Lower lobe of right lung (tissue), 2 donors: ENCODE results near the gene ADAMTS2. TPM values are rescaled to one million over a fixed set of nuclear protein-coding genes. Genes with fewer than 3 reads are reported as not detected.

ENCODE experiments used
- ATAC-seq, 2 donors: fragments of 200-7000 bp; cut with Tn5 transposase; one replicate each; pipeline ENCODE4 v1.9.1; 2020 to 2022; ENCODE audit warnings: mild to moderate bottlenecking in 2 of 2, moderate library complexity in 2 of 2
- DNase-seq: peaks from one replicate; pipeline ENCODE4 v3.0.0-alpha.2; 2020
- H3K27ac ChIP-seq: fragments of 200-600 bp; one replicate; pipeline ENCODE4 v1.8.0; 2022
- H3K27me3 ChIP-seq: fragments of 200-600 bp; one replicate; pipeline ENCODE4 v1.8.0; 2022; ENCODE audit warnings: low read depth
- H3K36me3 ChIP-seq: fragments of 200-600 bp; one replicate; pipeline ENCODE4 v1.8.0; 2022; ENCODE audit warnings: mild to moderate bottlenecking
- H3K4me1 ChIP-seq: fragments of 200-600 bp; one replicate; pipeline ENCODE4 v1.8.0; 2022
- H3K4me3 ChIP-seq: fragments of 200-600 bp; one replicate; pipeline ENCODE4 v1.8.0; 2022; ENCODE audit warnings: mild to moderate bottlenecking
- H3K9me3 ChIP-seq: fragments of 200-600 bp; one replicate; pipeline ENCODE4 v1.8.0; 2022
- intact Hi-C: fragments of 100-400 bp; cut with DNase I; formaldehyde crosslinking; loops from one replicate; pipeline ENCODE4 v1.11.0; 2022
- total RNA-seq: library from RNA; stranded (reverse); fragmentation: NEBNext Ultra II Directional; extraction: Animal tissue kit (Norgen Biotek cat#: 25700); gene quantifications from one replicate; pipeline ENCODE4 v1.2.1, GENCODE V29; 2021
- TF ChIP-seq, protein P1 (sequence below): fragments of 200-600 bp; IDR thresholded peaks from one replicate; pipeline ENCODE4 v1.8.0; 2022; ENCODE audit warnings: antibody characterized with exemption, mild to moderate bottlenecking
- donor health status: DM: no; HTN: yes; CAD: no; lungs with severe emphysema.

Gene ADAMTS2
- total RNA-seq, 1 donor from 2014 or later: 13.0 TPM

DNA sequence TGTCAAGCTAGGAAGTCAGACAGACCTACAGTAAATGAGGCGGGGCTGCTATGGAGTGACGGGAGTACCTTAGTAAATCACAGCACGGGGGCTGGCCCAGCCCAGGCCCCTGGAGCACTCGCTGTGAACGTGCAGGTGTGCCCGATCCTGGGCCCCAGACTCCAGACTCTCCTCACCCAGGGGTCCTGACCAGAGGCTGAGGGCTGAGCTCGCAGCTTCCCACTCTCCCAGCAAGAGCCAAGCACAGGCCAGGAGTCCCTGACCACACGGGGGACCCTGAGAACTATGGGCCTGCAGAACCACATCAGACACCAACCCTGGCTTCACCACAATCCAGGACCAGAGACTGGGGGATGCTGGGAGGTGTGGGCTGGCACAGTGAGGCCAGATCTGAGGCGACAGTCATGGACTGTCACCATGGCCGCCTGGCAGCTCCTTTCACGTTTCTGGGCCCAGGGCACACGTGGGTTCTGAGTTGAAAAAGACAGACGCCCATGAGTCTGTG, 73.4 kb downstream of the ADAMTS2 start:
- Histone ChIP-seq H3K9me3 (no peaks in the 10 kb centered on the region), H3K4me3 (no peak overlapping the region), H3K27ac (no peak overlapping the region), H3K27me3 (no peaks in the 10 kb centered on the region), H3K4me1 (peaks cover 75% of the 10 kb centered on the region), H3K36me3 (peaks cover 3% of the 10 kb centered on the region)
- intact Hi-C loops: no loop called here
- no peak for ATAC-seq
- TF ChIP-seq, protein P1, sequence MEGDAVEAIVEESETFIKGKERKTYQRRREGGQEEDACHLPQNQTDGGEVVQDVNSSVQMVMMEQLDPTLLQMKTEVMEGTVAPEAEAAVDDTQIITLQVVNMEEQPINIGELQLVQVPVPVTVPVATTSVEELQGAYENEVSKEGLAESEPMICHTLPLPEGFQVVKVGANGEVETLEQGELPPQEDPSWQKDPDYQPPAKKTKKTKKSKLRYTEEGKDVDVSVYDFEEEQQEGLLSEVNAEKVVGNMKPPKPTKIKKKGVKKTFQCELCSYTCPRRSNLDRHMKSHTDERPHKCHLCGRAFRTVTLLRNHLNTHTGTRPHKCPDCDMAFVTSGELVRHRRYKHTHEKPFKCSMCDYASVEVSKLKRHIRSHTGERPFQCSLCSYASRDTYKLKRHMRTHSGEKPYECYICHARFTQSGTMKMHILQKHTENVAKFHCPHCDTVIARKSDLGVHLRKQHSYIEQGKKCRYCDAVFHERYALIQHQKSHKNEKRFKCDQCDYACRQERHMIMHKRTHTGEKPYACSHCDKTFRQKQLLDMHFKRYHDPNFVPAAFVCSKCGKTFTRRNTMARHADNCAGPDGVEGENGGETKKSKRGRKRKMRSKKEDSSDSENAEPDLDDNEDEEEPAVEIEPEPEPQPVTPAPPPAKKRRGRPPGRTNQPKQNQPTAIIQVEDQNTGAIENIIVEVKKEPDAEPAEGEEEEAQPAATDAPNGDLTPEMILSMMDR: no peak
- DNase-seq: peak; percentile 28

GRCh38 chr5:179271428-179271734, 73.9 kb downstream of the ADAMTS2 start:
- Histone ChIP-seq H3K36me3 (peaks cover 3% of the 10 kb centered on the region), H3K4me1 (peaks cover 75% of the 10 kb centered on the region), H3K27me3 (no peaks in the 10 kb centered on the region), H3K9me3 (no peaks in the 10 kb centered on the region), H3K4me3 (no peak overlapping the region), H3K27ac (peak overlapping the region; percentile 65)
- ATAC-seq (no peak), DNase-seq (peak; percentile 44)
- intact Hi-C loops: no loop called here
- TF ChIP-seq, protein P1: no peak

- Histone ChIP-seq H3K27ac (peak overlapping the region; percentile 65), H3K9me3 (no peaks in the 10 kb centered on the region), H3K4me3 (no peak overlapping the region), H3K27me3 (peaks cover under 1% of the 10 kb centered on the region), H3K36me3 (peaks cover 3% of the 10 kb centered on the region), H3K4me1 (peaks cover 78% of the 10 kb centered on the region)
- intact Hi-C loops: no loop called here
- ATAC-seq (peak; percentile 23 to 38), DNase-seq (peak; percentile 46)
- TF ChIP-seq, protein P1: no peak
Measured at GRCh38 chr5:179270581-179271427, 74.5 kb downstream of the ADAMTS2 start.

GRCh38 chr5:179269781-179270543, 75.3 kb downstream of the ADAMTS2 start:
- Histone ChIP-seq H3K27ac (peak overlapping the region; percentile 65), H3K4me3 (no peak overlapping the region), H3K27me3 (peaks cover 7% of the 10 kb centered on the region), H3K9me3 (no peaks in the 10 kb centered on the region), H3K36me3 (peaks cover 3% of the 10 kb centered on the region), H3K4me1 (peaks cover 79% of the 10 kb centered on the region)
- intact Hi-C loops: no loop called here
- no peak for ATAC-seq
- peak; percentile 28 for DNase-seq
- TF ChIP-seq, protein P1: no peak

DNA sequence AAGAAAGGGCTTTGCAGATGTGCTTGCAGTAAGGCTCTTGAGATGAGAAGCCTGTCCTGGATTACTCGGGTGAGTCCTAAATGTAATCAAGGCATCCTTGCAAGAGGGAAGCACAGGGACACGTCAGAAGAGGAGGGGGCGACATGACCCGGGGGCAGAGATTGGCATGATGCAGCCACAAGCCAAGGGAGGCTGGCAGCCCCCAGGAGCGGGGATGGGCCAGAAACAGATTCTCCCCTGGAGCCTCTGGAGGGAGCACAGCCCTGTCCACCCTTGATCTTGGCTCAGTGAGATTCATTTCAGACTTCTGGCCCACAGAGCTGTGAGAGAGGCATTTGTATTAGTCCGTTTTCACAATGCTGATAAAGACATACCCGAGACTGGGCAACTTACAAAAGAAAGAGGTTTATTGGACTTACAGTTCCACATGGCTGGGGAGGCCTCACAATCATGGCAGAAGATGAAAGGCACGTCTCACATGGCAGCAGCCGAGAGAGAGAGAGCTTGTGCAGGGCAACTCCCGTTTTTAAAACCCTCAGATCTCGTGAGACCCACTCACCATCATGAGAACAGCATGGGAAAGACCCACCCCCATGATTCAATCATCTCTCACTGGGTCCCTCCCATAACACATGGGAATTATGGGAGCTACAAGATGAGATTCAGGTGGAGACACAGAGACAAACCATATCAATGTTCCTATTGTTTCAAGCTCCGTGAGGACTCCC, 76.1 kb downstream of the ADAMTS2 start:
- no peak overlapping the region for H3K27ac ChIP-seq
- ATAC-seq (no peak), DNase-seq (no peak)
- peaks cover 78% of the 10 kb centered on the region for H3K4me1 ChIP-seq
- intact Hi-C loops: no loop called here
- H3K9me3 ChIP-seq: no peaks in the 10 kb centered on the region
- H3K4me3 ChIP-seq: no peak overlapping the region
- TF ChIP-seq, protein P1: no peak
- peaks cover 3% of the 10 kb centered on the region for H3K36me3 ChIP-seq
- peaks cover 7% of the 10 kb centered on the region for H3K27me3 ChIP-seq
